H9 (cell line): ENCODE measurements around the gene KRTAP4-12. TPM values are rescaled to one million over a fixed set of nuclear protein-coding genes. Genes with fewer than 3 reads are reported as not detected.

Experiments
- DNase-seq: peaks from one replicate; pipeline ENCODE4 v3.0.0-alpha.2; 2017
- H2AFZ ChIP-seq: one replicate; pipeline ENCODE4 v1.6.1; 2013; ENCODE audit warnings: mild to moderate bottlenecking, low read length, control low read depth, moderate library complexity
- H2AK5ac ChIP-seq: 2 replicates; pipeline ENCODE4 v1.6.1; 2013; ENCODE audit warnings: low read length, control low read depth, mixed read lengths; ENCODE audit not compliant: insufficient read length
- H2BK120ac ChIP-seq: one replicate; pipeline ENCODE4 v1.6.1; 2013; ENCODE audit warnings: low read depth, mild to moderate bottlenecking, low read length, control low read depth, inconsistent platforms; ENCODE audit not compliant: poor library complexity, severe bottlenecking
- H2BK12ac ChIP-seq: 2 replicates; pipeline ENCODE4 v1.6.1; 2013; ENCODE audit warnings: low read length, control low read depth, mixed read lengths, low read depth; ENCODE audit not compliant: insufficient read length
- H2BK15ac ChIP-seq: 2 replicates; pipeline ENCODE4 v1.6.1; 2013; ENCODE audit warnings: low read depth, low read length, control low read depth
- H2BK20ac ChIP-seq: one replicate; pipeline ENCODE4 v1.6.1; 2013; ENCODE audit warnings: low read depth, mild to moderate bottlenecking, low read length, control low read depth, inconsistent platforms; ENCODE audit not compliant: poor library complexity, severe bottlenecking
- H2BK5ac ChIP-seq: 2 replicates; pipeline ENCODE4 v1.6.1; 2013; ENCODE audit warnings: low read length, control low read depth, mixed read lengths; ENCODE audit not compliant: insufficient read length
- H3K14ac ChIP-seq: 2 replicates; pipeline ENCODE4 v1.6.1; 2013; ENCODE audit warnings: low read length, control low read depth; ENCODE audit not compliant: insufficient read depth
- H3K18ac ChIP-seq: 2 replicates; pipeline ENCODE4 v1.6.1; 2013; ENCODE audit warnings: low read depth, mild to moderate bottlenecking, mixed read lengths, low read length, control low read depth; ENCODE audit not compliant: insufficient read length
- H3K23ac ChIP-seq: 2 replicates; pipeline ENCODE4 v1.6.1; 2013; ENCODE audit warnings: low read length, control low read depth, mixed read lengths, low read depth; ENCODE audit not compliant: insufficient read length
- H3K23me2 ChIP-seq: 2 replicates; pipeline ENCODE4 v1.6.1; 2013; ENCODE audit warnings: low read depth, mild to moderate bottlenecking, mixed read lengths, low read length, control low read depth; ENCODE audit not compliant: insufficient read length, poor library complexity, severe bottlenecking
- H3K27ac ChIP-seq: 2 replicates; pipeline ENCODE4 v1.5.1; 2013; ENCODE audit warnings: low read length, control low read depth, mixed read lengths, low read depth; ENCODE audit not compliant: insufficient read length
- H3K27me3 ChIP-seq: 2 replicates; pipeline ENCODE4 v1.6.1; 2013; ENCODE audit warnings: low read length, control low read depth, inconsistent platforms; ENCODE audit not compliant: insufficient read depth
- H3K4ac ChIP-seq: 2 replicates; pipeline ENCODE4 v1.6.1; 2013; ENCODE audit warnings: low read depth, mild to moderate bottlenecking, control low read depth, inconsistent platforms, low read length, moderate library complexity
- H3K4me1 ChIP-seq: 2 replicates; pipeline ENCODE4 v1.6.1; 2013; ENCODE audit warnings: low read length, control low read depth, inconsistent platforms; ENCODE audit not compliant: insufficient read depth
- H3K4me2 ChIP-seq: 2 replicates; pipeline ENCODE4 v1.6.1; 2013; ENCODE audit warnings: low read length, control low read depth, mixed read lengths; ENCODE audit not compliant: insufficient read length, insufficient read depth
- H3K56ac ChIP-seq: 2 replicates; pipeline ENCODE4 v1.6.1; 2013; ENCODE audit warnings: low read depth, mild to moderate bottlenecking, mixed read lengths, low read length, control low read depth; ENCODE audit not compliant: insufficient read length
- H3K79me1 ChIP-seq: 2 replicates; pipeline ENCODE4 v1.6.1; 2013; ENCODE audit warnings: low read depth, mild to moderate bottlenecking, moderate library complexity, low read length, control low read depth, inconsistent platforms; ENCODE audit not compliant: insufficient read depth, poor library complexity, severe bottlenecking
- H3K79me2 ChIP-seq: 2 replicates; pipeline ENCODE4 v1.6.1; 2013; ENCODE audit warnings: low read length, control low read depth, inconsistent platforms; ENCODE audit not compliant: insufficient read depth
- H3K9ac ChIP-seq: 2 replicates; pipeline ENCODE4 v1.6.1; 2013; ENCODE audit warnings: low read length, control low read depth, mixed read lengths; ENCODE audit not compliant: insufficient read length; ENCODE audit errors: extremely low read depth
- H3K9me3 ChIP-seq: one replicate; pipeline ENCODE4 v1.6.1; 2013; ENCODE audit warnings: low read depth, low read length, inconsistent platforms; ENCODE audit not compliant: control insufficient read depth
- H3T11ph ChIP-seq: one replicate; pipeline ENCODE4 v1.6.1; 2013; ENCODE audit warnings: mild to moderate bottlenecking, low read length, control low read depth, inconsistent platforms
- H4K20me1 ChIP-seq: one replicate; pipeline ENCODE4 v1.6.1; 2013; ENCODE audit not compliant: control insufficient read depth, insufficient read length, insufficient read depth
- H4K5ac ChIP-seq: 2 replicates; pipeline ENCODE4 v1.6.1; 2013; ENCODE audit warnings: low read depth, mild to moderate bottlenecking, mixed read lengths, low read length, control low read depth; ENCODE audit not compliant: insufficient read length
- H4K8ac ChIP-seq: replicated peaks from 2 replicates; pipeline ENCODE4 v1.6.1; 2013; ENCODE audit warnings: low read length, control low read depth, mixed read lengths, low read depth; ENCODE audit not compliant: insufficient read length
- H4K91ac ChIP-seq: 2 replicates; pipeline ENCODE4 v1.6.1; 2013; ENCODE audit warnings: low read depth, mild to moderate bottlenecking, moderate library complexity, mixed read lengths, low read length, control low read depth; ENCODE audit not compliant: insufficient read length
- H3K27ac Mint-ChIP-seq, 3 experiments: 2 replicates in 2 of 3; 3 replicates in 1 of 3; pipeline ENCODE4 v1.8.0; 2020 to 2021; ENCODE audit warnings: mixed read lengths in 3 of 3, mild to moderate bottlenecking in 1 of 3, moderate library complexity in 1 of 3
- H3K27me3 Mint-ChIP-seq: 2 replicates; pipeline ENCODE4 v1.8.0; 2021; ENCODE audit warnings: low read depth, mild to moderate bottlenecking, moderate library complexity, mixed read lengths
- H3K36me3 Mint-ChIP-seq, 3 experiments: 2 replicates in 2 of 3; 3 replicates in 1 of 3; pipeline ENCODE4 v1.8.0; 2020 to 2021; ENCODE audit warnings: low read depth in 3 of 3, mixed read lengths in 3 of 3; ENCODE audit not compliant: insufficient read depth in 1 of 3
- H3K4me1 Mint-ChIP-seq, 2 experiments: 2 replicates each; pipeline ENCODE4 v1.8.0; 2020; ENCODE audit warnings: mixed read lengths in 2 of 2
- H3K4me3 Mint-ChIP-seq, 2 experiments: 2 replicates in 1 of 2; 3 replicates in 1 of 2; pipeline ENCODE4 v1.8.0; 2020 to 2021; ENCODE audit warnings: mild to moderate bottlenecking in 2 of 2, mixed read lengths in 2 of 2, moderate library complexity in 1 of 2
- H3K9me3 Mint-ChIP-seq, 2 experiments: 2 replicates in 1 of 2; 3 replicates in 1 of 2; pipeline ENCODE4 v1.8.0; 2020; ENCODE audit warnings: mild to moderate bottlenecking in 2 of 2, mixed read lengths in 2 of 2, moderate library complexity in 1 of 2
- CTCF ChIP-seq: fragments of 200-600 bp; sonication (generic); conservative IDR thresholded peaks from 3 replicates; pipeline ENCODE4 v1.8.0; 2021; ENCODE audit warnings: antibody characterized with exemption, mild to moderate bottlenecking
- whole genome bisulfite sequencing: extraction: QIAGEN DNeasy Blood & Tissue Kit; methylation state at CpG from one replicate; pipeline ENCODE4 v1.1.7; 2013; ENCODE audit warnings: missing lambda C conversion rate, low lambda C conversion rate, mixed read lengths; ENCODE audit not compliant: insufficient read length; ENCODE audit errors: extremely low coverage; 5-methylcytosine and 5-hydroxymethylcytosine counted together
- total RNA-seq: library from RNA; stranded (reverse); gene quantifications from 2 replicates; pipeline ENCODE4 v1.2.1, GENCODE V29; 2021

The KRTAP4-12 gene
- total RNA-seq, 1 experiment from 2014 or later, result not detected

- Histone ChIP-seq H3K23ac (no peak overlapping the region), H4K91ac (no peak overlapping the region), H3K56ac (no peak overlapping the region), H3K79me1 (no peaks in the 10 kb centered on the region), H2BK120ac (no peak overlapping the region), H3K4me2 (no peak overlapping the region), H3K9ac (no peak overlapping the region), H4K8ac (no peak overlapping the region), H3K23me2 (no peaks in the 10 kb centered on the region), H2BK15ac (no peak overlapping the region), H3K4ac (no peak overlapping the region), H3K4me1 (no peaks in the 10 kb centered on the region), H3T11ph (no peak overlapping the region), H3K14ac (no peak overlapping the region), H2AK5ac (no peak overlapping the region), H3K79me2 (no peaks in the 10 kb centered on the region), H3K18ac (no peak overlapping the region), H3K9me3 (no peaks in the 10 kb centered on the region), H4K5ac (no peak overlapping the region), H2BK20ac (no peak overlapping the region), H2BK12ac (no peak overlapping the region), H4K20me1 (no peaks in the 10 kb centered on the region), H3K27me3 (no peaks in the 10 kb centered on the region), H2BK5ac (no peak overlapping the region), H2AFZ (no peak overlapping the region), H3K27ac (no peak overlapping the region)
- H3K4me1 Mint-ChIP-seq, result peaks cover 5% of the 10 kb centered on the region in 2 experiments
- no peak overlapping the region for H3K27ac Mint-ChIP-seq
- WGBS, result no CpG with 5 or more reads among the region's 1 CpG
- no peak for DNase-seq
- H3K4me3 Mint-ChIP-seq, result no peak overlapping the region
- H3K36me3 Mint-ChIP-seq, result peaks cover 0 to 2% (median 0%) of the 10 kb centered on the region in 3 experiments; a peak in 2 of 7 replicates
- TF ChIP-seq CTCF, result no peak
- H3K9me3 Mint-ChIP-seq, result peaks cover 4 to 9% of the 10 kb centered on the region in 2 experiments; a peak in 4 of 5 replicates
- no peaks in the 10 kb centered on the region; the same call in 1 of the 2 replicates for H3K27me3 Mint-ChIP-seq
These were observed 3.4 kb upstream of the KRTAP4-12 start for GRCh38 chr17:41127371-41127770.
